HCT116 (cell line): ENCODE results near the gene ITM2B. TPM values are rescaled to one million over a fixed set of nuclear protein-coding genes. Genes with fewer than 3 reads are reported as not detected.

Experiments used
- ATAC-seq: fragments of 200-7000 bp; cut with Tn5 transposase; 2 replicates; pipeline ENCODE4 v1.9.1; 2020; ENCODE audit warnings: mild to moderate bottlenecking, moderate library complexity
- BruUV-seq: library from RNA; stranded (reverse); fragments of 400-500 nt; replicated peaks from 2 replicates; lab custom pipeline; 2021; lab: Mats Ljungman, UMichigan
- CTCF ChIA-PET: fragments of 300-600 bp; sonication (Branson Sonifier 250); formaldehyde crosslinking; loops from one replicate; lab custom pipeline; 2021; ENCODE audit warnings: antibody characterized with exemption; lab: Charles Lee
- POLR2A ChIA-PET: fragments of 300-600, 350-600 bp; sonication (Branson Sonifier 250); formaldehyde crosslinking; loops from one replicate; lab custom pipeline; 2021; ENCODE audit warnings: antibody characterized with exemption; lab: Charles Lee
- RAD21 ChIA-PET, 2 experiments: fragments of 300-600 bp; sonication (Branson Sonifier 250); formaldehyde crosslinking; loops; one replicate each; lab custom pipeline; 2023; ENCODE audit warnings: low total read pairs in 2 of 2; ENCODE audit not compliant: uncharacterized antibody in 2 of 2, unreplicated experiment in 2 of 2, low non-redundant PET in 1 of 2; lab: Charles Lee
- DNase-seq: peaks from one replicate; pipeline ENCODE4 v3.0.0-alpha.2; 2010; ENCODE audit warnings: low read depth, low spot score
- H2AFZ ChIP-seq: fragments of 200-600 bp; shearing (Covaris generic), sonication (generic); 2 replicates; pipeline ENCODE4 v1.6.1; 2017; ENCODE audit warnings: low read depth, mixed run types, mixed read lengths, antibody characterized with exemption, low read length; ENCODE audit not compliant: poor library complexity, severe bottlenecking
- H3K27ac ChIP-seq: 2 replicates; pipeline ENCODE4 v1.5.1; 2012; ENCODE audit warnings: low read depth, low read length
- H3K27me3 ChIP-seq: fragments of 200-600 bp; sonication (generic); 2 replicates; pipeline ENCODE4 v1.6.1; 2016; ENCODE audit warnings: mixed run types, low read length, mixed read lengths; ENCODE audit not compliant: insufficient read depth
- H3K36me3 ChIP-seq, 2 experiments: fragments of 200-500 bp in 1 of 2; fragments of 200-600 bp in 1 of 2; sonication (Bioruptor generic) in 1 of 2; sonication (generic) in 1 of 2; 2 replicates each; pipeline versions ENCODE4 v1.5.1 to v1.6.1; 2014 to 2016; ENCODE audit warnings: low read length in 2 of 2, inconsistent platforms in 1 of 2, mixed read lengths in 1 of 2, mixed run types in 1 of 2; ENCODE audit not compliant: insufficient read depth in 2 of 2, control insufficient read depth in 1 of 2
- H3K4me1 ChIP-seq, 2 experiments: fragments of 200-600 bp in 1 of 2; sonication (generic) in 1 of 2; 2 replicates each; pipeline versions ENCODE4 v1.5.1 to v1.6.1; 2012 to 2017; ENCODE audit warnings: low read length in 2 of 2, inconsistent platforms in 1 of 2, mild to moderate bottlenecking in 1 of 2, mixed read lengths in 1 of 2, mixed run types in 1 of 2, moderate library complexity in 1 of 2; ENCODE audit not compliant: insufficient read depth in 2 of 2, control insufficient read depth in 1 of 2
- H3K4me2 ChIP-seq: fragments of 200-600 bp; sonication (generic); 2 replicates; pipeline ENCODE4 v1.6.1; 2017; ENCODE audit warnings: mixed run types, low read length, mixed read lengths
- H3K4me3 ChIP-seq, 2 experiments: fragments of 200-600 bp in 1 of 2; sonication (generic) in 1 of 2; replicated peaks in 1 of 2; 2 replicates each; pipeline ENCODE4 v1.5.1; 2011 to 2016; ENCODE audit warnings: low read length in 2 of 2, control low read depth in 1 of 2, low read depth in 1 of 2, mild to moderate bottlenecking in 1 of 2, mixed read lengths in 1 of 2, mixed run types in 1 of 2
- H3K79me2 ChIP-seq: fragments of 200-600 bp; sonication (generic); 2 replicates; pipeline ENCODE4 v1.6.1; 2017; ENCODE audit warnings: mild to moderate bottlenecking, mixed run types, low read length, moderate library complexity, mixed read lengths; ENCODE audit not compliant: insufficient read depth
- H3K9ac ChIP-seq: fragments of 200-600 bp; sonication (generic); 2 replicates; pipeline ENCODE4 v1.6.1; 2016; ENCODE audit warnings: low read length, mixed read lengths
- H3K9me2 ChIP-seq: fragments of 200-600 bp; sonication (generic), shearing (Covaris generic); 2 replicates; pipeline ENCODE4 v1.6.1; 2017; ENCODE audit warnings: mixed run types, mild to moderate bottlenecking, moderate library complexity; ENCODE audit not compliant: insufficient read depth
- H3K9me3 ChIP-seq, 2 experiments: fragments of 200-500 bp in 1 of 2; fragments of 200-600 bp in 1 of 2; sonication (Bioruptor generic) in 1 of 2; sonication (generic) in 1 of 2; 2 replicates each; pipeline ENCODE4 v1.6.1; 2014 to 2017; ENCODE audit warnings: low read length in 2 of 2, mixed read lengths in 2 of 2, inconsistent platforms in 1 of 2, low read depth in 1 of 2, mild to moderate bottlenecking in 1 of 2, mixed run types in 1 of 2, moderate library complexity in 1 of 2; ENCODE audit not compliant: control insufficient read depth in 1 of 2, insufficient read depth in 1 of 2
- H4K20me1 ChIP-seq: fragments of 200-600 bp; sonication (generic), shearing (Covaris generic); 2 replicates; pipeline ENCODE4 v1.6.1; 2017; ENCODE audit warnings: mixed run types, mild to moderate bottlenecking, moderate library complexity; ENCODE audit not compliant: insufficient read depth
- CBX3 ChIP-seq: IDR thresholded peaks from 2 replicates; pipeline ENCODE4 v1.6.1; 2012; ENCODE audit warnings: low read depth
- CTCF ChIP-seq, 3 experiments: fragments of 200-600 bp in 1 of 3; sonication (generic) in 1 of 3; IDR thresholded peaks in 2 of 3; conservative IDR thresholded peaks in 1 of 3; 2 replicates each; pipeline ENCODE4 v1.5.1; 2012 to 2017; ENCODE audit warnings: low read depth in 2 of 3, low read length in 2 of 3, antibody characterized with exemption in 1 of 3, borderline replicate concordance in 1 of 3, control low read depth in 1 of 3, mild to moderate bottlenecking in 1 of 3, mixed read lengths in 1 of 3, mixed run types in 1 of 3, moderate library complexity in 1 of 3; ENCODE audit not compliant: insufficient read depth in 1 of 3
- EGR1 ChIP-seq: IDR thresholded peaks from 2 replicates; pipeline ENCODE4 v1.6.1; 2012; ENCODE audit warnings: low read depth
- EZH2 ChIP-seq: fragments of 200-600 bp; sonication (generic); IDR thresholded peaks from 2 replicates; pipeline ENCODE4 v1.6.1; 2017; ENCODE audit warnings: antibody characterized with exemption, mixed run types
- FOSL1 ChIP-seq: IDR thresholded peaks from 2 replicates; pipeline ENCODE4 v1.6.1; 2012; ENCODE audit warnings: low read depth
- JUND ChIP-seq: IDR thresholded peaks from 2 replicates; pipeline ENCODE4 v1.6.1; 2012
- REST ChIP-seq: IDR thresholded peaks from 2 replicates; pipeline ENCODE4 v1.6.1; 2012; ENCODE audit warnings: low read depth
- SIN3A ChIP-seq: IDR thresholded peaks from 2 replicates; pipeline ENCODE4 v1.6.1; 2012; ENCODE audit warnings: low read depth
- SP1 ChIP-seq: IDR thresholded peaks from 2 replicates; pipeline ENCODE4 v1.6.1; 2012; ENCODE audit warnings: low read depth
- ZNF274 ChIP-seq: fragments of 200-500 bp; sonication (Bioruptor generic); IDR thresholded peaks from 2 replicates; pipeline ENCODE4 v1.6.1; 2014; ENCODE audit warnings: mild to moderate bottlenecking, low read depth, low read length, inconsistent platforms
- intact Hi-C: fragments of 100-400 bp; cut with micrococcal nuclease; formaldehyde crosslinking; loops from 2 replicates; pipeline ENCODE4 v1.10.0; 2022
- total RNA-seq: library from RNA; stranded (reverse); gene quantifications from one replicate; pipeline ENCODE4 v1.2.1, GENCODE V29; 2021; ENCODE audit not compliant: unreplicated experiment
- TF ChIP-seq, protein P1 (sequence below): IDR thresholded peaks from 2 replicates; pipeline ENCODE4 v1.6.1; 2012

ITM2B gene
- total RNA-seq, 1 experiment from 2014 or later: 124 TPM

DNA sequence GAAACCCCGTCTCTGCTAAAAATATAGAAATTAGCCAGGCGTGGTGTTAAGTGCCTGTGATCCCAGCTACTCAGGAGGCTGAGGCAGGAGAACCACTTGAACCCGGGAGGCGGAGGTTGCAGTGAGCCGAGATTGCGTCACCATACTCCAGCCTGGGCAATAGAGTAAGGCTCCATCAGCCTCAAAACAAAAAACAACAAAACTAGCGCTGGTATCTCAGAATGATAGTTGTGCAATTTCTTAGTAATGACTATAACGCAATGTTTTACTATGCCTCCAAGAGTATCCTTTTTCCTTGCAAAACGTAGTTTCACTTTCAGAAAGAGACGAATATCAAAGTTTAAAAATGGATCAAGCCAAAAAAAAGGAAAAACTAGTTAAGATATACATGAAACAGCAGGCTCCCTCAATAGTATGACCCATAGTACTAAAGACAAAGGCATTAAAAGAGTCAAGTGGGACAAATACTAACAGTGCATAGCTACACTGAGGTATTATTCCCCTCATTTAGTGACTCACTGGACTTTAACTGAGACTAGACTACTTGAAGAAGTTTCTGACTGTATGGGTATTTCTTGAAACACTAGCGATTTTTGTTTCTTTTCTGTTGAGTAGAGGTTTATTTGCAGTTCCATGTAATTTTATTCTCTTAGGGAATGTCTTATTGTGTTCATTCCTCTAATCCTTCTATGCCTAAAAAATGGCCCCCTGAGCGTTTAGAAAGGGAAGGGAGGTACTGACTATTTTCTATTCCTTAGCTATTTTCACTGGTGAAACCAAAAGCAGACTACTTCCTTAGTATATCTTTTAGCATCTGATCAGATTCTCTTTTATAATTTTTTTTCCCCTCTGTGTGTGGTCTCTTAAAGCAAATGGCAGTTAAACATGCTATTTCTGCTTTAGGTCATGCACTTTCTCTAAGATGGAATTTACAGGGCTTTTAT is 10.4 kb upstream of the ITM2B start:
- ATAC-seq: no peak
- intact Hi-C loops: no loop called here
- Histone ChIP-seq H3K79me2 (no peaks in the 10 kb centered on the region), H3K9me3 (no peaks in the 10 kb centered on the region), H3K27me3 (no peaks in the 10 kb centered on the region), H3K4me3 (no peak overlapping the region), H3K4me1 (no peaks in the 10 kb centered on the region), H4K20me1 (no peaks in the 10 kb centered on the region), H2AFZ (no peak overlapping the region), H3K9ac (no peak overlapping the region), H3K9me2 (no peaks in the 10 kb centered on the region), H3K4me2 (no peak overlapping the region), H3K27ac (no peak overlapping the region), H3K36me3 (no peaks in the 10 kb centered on the region)
- BruUV-seq: no TSS peak
- ChIA-PET RAD21 (no interaction called here), POLR2A (no interaction called here), CTCF (no interaction called here)
- no peak for DNase-seq
- no peak for TF ChIP-seq EZH2
- TF ChIP-seq CTCF (IDR thresholded peaks at IDR 0.05 in 2 of 3, conservative IDR thresholded peaks at IDR 0.05 in 1 of 3; ENCODE audit: borderline replicate concordance in 1 of 3, insufficient read depth in 1 of 3, low read depth in 2 of 3, low read length in 2 of 3): no peak
- no peak for TF ChIP-seq JUND
- no peak for TF ChIP-seq EGR1
- no peak for TF ChIP-seq REST
- TF ChIP-seq CBX3: no peak
- TF ChIP-seq ZNF274: no peak
- TF ChIP-seq FOSL1: no peak
- no peak for TF ChIP-seq SP1
- TF ChIP-seq, protein P1, sequence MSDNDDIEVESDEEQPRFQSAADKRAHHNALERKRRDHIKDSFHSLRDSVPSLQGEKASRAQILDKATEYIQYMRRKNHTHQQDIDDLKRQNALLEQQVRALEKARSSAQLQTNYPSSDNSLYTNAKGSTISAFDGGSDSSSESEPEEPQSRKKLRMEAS: no peak
- TF ChIP-seq SIN3A: no peak
